Hepatocyte (in vitro differentiated cells): ENCODE data around the gene ANKRD44. TPM values are rescaled to one million over a fixed set of nuclear protein-coding genes. Genes with fewer than 3 reads are reported as not detected.

Source experiments
- DNase-seq: peaks from one replicate; pipeline ENCODE4 v3.0.0-alpha.2; 2016; ENCODE audit warnings: low spot score
- H2AFZ ChIP-seq: fragments of 200-600 bp; sonication (generic); 2 replicates; pipeline ENCODE4 v1.6.0; 2016; ENCODE audit warnings: antibody characterized with exemption, mild to moderate bottlenecking
- H3K27ac ChIP-seq: fragments of 200-600 bp; sonication (generic); 2 replicates; pipeline ENCODE4 v1.5.1; 2016; ENCODE audit warnings: mild to moderate bottlenecking
- H3K27me3 ChIP-seq: fragments of 200-600 bp; sonication (generic); 2 replicates; pipeline ENCODE4 v1.6.1; 2016
- H3K36me3 ChIP-seq: fragments of 200-600 bp; sonication (generic); replicated peaks from 2 replicates; pipeline ENCODE4 v1.5.1; 2016; ENCODE audit warnings: low read depth; ENCODE audit not compliant: insufficient read depth
- H3K4me1 ChIP-seq: fragments of 200-600 bp; sonication (generic); 2 replicates; pipeline ENCODE4 v1.5.1; 2016; ENCODE audit warnings: mild to moderate bottlenecking, moderate library complexity; ENCODE audit not compliant: insufficient read depth
- H3K4me2 ChIP-seq: fragments of 200-600 bp; sonication (generic); 2 replicates; pipeline ENCODE4 v1.6.0; 2016
- H3K4me3 ChIP-seq: fragments of 200-600 bp; sonication (generic); 2 replicates; pipeline ENCODE4 v1.5.1; 2016; ENCODE audit warnings: mild to moderate bottlenecking
- H3K79me2 ChIP-seq: fragments of 200-600 bp; sonication (generic); 2 replicates; pipeline ENCODE4 v1.6.0; 2017; ENCODE audit warnings: mild to moderate bottlenecking
- H3K9me2 ChIP-seq: fragments of 200-600 bp; sonication (generic); replicated peaks from 2 replicates; pipeline ENCODE4 v1.6.0; 2017; ENCODE audit warnings: mild to moderate bottlenecking; ENCODE audit not compliant: insufficient read depth
- H3K9me3 ChIP-seq: fragments of 200-600 bp; sonication (generic); 2 replicates; pipeline ENCODE4 v1.5.1; 2016; ENCODE audit warnings: low read depth, mild to moderate bottlenecking
- H4K20me1 ChIP-seq: fragments of 200-600 bp; sonication (generic); 2 replicates; pipeline ENCODE4 v1.6.0; 2016; ENCODE audit warnings: mild to moderate bottlenecking; ENCODE audit not compliant: insufficient read depth, poor library complexity, severe bottlenecking
- EZH2 ChIP-seq: fragments of 200-600 bp; sonication (generic); IDR thresholded peaks from 2 replicates; pipeline ENCODE4 v1.6.1; 2016; ENCODE audit warnings: antibody characterized with exemption, mild to moderate bottlenecking, borderline replicate concordance
- EZH2phosphoT487 ChIP-seq: fragments of 200-600 bp; sonication (generic); IDR thresholded peaks from one replicate; pipeline ENCODE4 v1.6.1; 2018; ENCODE audit warnings: antibody characterized with exemption, mild to moderate bottlenecking, low read depth, moderate library complexity; ENCODE audit not compliant: unreplicated experiment, severe bottlenecking
- whole genome bisulfite sequencing: methylation state at CpG from one replicate; pipeline ENCODE4 v1.1.6; 2016; ENCODE audit warnings: low lambda C conversion rate; ENCODE audit errors: missing lambda C conversion rate; 5-methylcytosine and 5-hydroxymethylcytosine counted together
- polyA plus RNA-seq: library from polyadenylated mRNA; unstranded; fragments of >200 nt; fragmentation: Nextera tagmentation; extraction: Ambion mirVana; gene quantifications from 2 replicates; pipeline ENCODE4 v1.2.1, GENCODE V29; 2016
- total RNA-seq: library from RNA; depleted of rRNA; stranded (reverse); fragments of >200 nt; gene quantifications from 2 replicates; pipeline ENCODE4 v1.2.3, GENCODE V29; 2014
- TF ChIP-seq, protein P1 (sequence below): fragments of 200-600 bp; sonication (generic); IDR thresholded peaks from 2 replicates; pipeline ENCODE4 v1.5.1; 2016; ENCODE audit warnings: antibody characterized with exemption, mild to moderate bottlenecking; ENCODE audit not compliant: poor library complexity

ANKRD44 gene
- total and polyA plus RNA-seq, 2 experiments from 2014 or later: 5.9 to 9.1 TPM

- Histone ChIP-seq H3K4me2 (no peak overlapping the region), H3K9me3 (no peaks in the 10 kb centered on the region), H3K4me1 (peaks cover under 1% of the 10 kb centered on the region), H2AFZ (no peak overlapping the region), H3K36me3 (no peaks in the 10 kb centered on the region), H3K79me2 (no peaks in the 10 kb centered on the region), H3K4me3 (no peak overlapping the region), H3K27ac (peak overlapping the region; percentile 8), H3K27me3 (no peaks in the 10 kb centered on the region), H4K20me1 (no peaks in the 10 kb centered on the region), H3K9me2 (no peaks in the 10 kb centered on the region)
- WGBS: 54% methylated on average over 7 of the region's 7 CpGs
- no peak for TF ChIP-seq EZH2
- TF ChIP-seq, protein P1, sequence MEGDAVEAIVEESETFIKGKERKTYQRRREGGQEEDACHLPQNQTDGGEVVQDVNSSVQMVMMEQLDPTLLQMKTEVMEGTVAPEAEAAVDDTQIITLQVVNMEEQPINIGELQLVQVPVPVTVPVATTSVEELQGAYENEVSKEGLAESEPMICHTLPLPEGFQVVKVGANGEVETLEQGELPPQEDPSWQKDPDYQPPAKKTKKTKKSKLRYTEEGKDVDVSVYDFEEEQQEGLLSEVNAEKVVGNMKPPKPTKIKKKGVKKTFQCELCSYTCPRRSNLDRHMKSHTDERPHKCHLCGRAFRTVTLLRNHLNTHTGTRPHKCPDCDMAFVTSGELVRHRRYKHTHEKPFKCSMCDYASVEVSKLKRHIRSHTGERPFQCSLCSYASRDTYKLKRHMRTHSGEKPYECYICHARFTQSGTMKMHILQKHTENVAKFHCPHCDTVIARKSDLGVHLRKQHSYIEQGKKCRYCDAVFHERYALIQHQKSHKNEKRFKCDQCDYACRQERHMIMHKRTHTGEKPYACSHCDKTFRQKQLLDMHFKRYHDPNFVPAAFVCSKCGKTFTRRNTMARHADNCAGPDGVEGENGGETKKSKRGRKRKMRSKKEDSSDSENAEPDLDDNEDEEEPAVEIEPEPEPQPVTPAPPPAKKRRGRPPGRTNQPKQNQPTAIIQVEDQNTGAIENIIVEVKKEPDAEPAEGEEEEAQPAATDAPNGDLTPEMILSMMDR: no peak
- no peak for TF ChIP-seq EZH2phosphoT487
- DNase-seq: peak; percentile 35
Observed at GRCh38 chr2:197097578-197098366, 212.8 kb downstream of the ANKRD44 start.

DNA sequence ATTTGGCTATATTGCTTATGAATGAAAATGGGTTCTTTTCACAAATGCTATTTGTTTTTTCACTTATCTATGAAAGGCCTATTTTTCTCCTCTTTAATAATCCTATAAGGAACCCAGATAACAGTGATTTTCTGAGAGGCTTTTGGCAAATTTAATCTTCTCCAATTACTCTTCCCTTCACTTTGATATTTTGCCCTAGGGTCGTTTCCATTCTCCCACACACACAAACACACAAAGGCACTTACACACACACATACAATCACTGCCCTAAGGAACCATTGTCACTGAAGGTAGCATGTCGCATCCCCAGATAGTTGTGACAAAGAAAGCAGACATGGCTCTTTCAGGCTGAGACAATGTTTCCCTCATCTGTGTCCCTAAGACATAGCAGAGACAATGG lies 213.9 kb downstream of the ANKRD44 start:
- no peak for TF ChIP-seq EZH2
- TF ChIP-seq, protein P1: no peak
- no peak for TF ChIP-seq EZH2phosphoT487
- H3K9me2 ChIP-seq: no peaks in the 10 kb centered on the region
- no peaks in the 10 kb centered on the region for H4K20me1 ChIP-seq
- H3K79me2 ChIP-seq: no peaks in the 10 kb centered on the region
- no peak for DNase-seq
- H3K9me3 ChIP-seq: no peaks in the 10 kb centered on the region
- H3K27me3 ChIP-seq: no peaks in the 10 kb centered on the region
- H3K27ac ChIP-seq: no peak overlapping the region
- no peak overlapping the region for H3K4me2 ChIP-seq
- H3K4me3 ChIP-seq: no peak overlapping the region
- H3K4me1 ChIP-seq: peaks cover 4% of the 10 kb centered on the region
- H2AFZ ChIP-seq: no peak overlapping the region
- H3K36me3 ChIP-seq: no peaks in the 10 kb centered on the region
- WGBS: 69% methylated on average over 2 of the region's 2 CpGs

GRCh38 chr2:197092431-197092830 lies 218.1 kb downstream of the ANKRD44 start:
- no peak for TF ChIP-seq EZH2phosphoT487
- TF ChIP-seq EZH2: no peak
- TF ChIP-seq, protein P1: no peak
- peak overlapping the region; percentile 25 for H3K27ac ChIP-seq
- H3K4me2 ChIP-seq: no peak overlapping the region

More at GRCh38 chr2:197092431-197092830, 218.1 kb downstream of the ANKRD44 start:
- Histone ChIP-seq H2AFZ (no peak overlapping the region), H3K9me3 (no peaks in the 10 kb centered on the region), H3K9me2 (no peaks in the 10 kb centered on the region), H3K27me3 (no peaks in the 10 kb centered on the region), H3K36me3 (no peaks in the 10 kb centered on the region), H3K4me3 (no peak overlapping the region), H4K20me1 (no peaks in the 10 kb centered on the region), H3K79me2 (no peaks in the 10 kb centered on the region), H3K4me1 (peaks cover 9% of the 10 kb centered on the region)
- DNase-seq: peak; percentile 45
- 57% methylated on average over 4 of the region's 4 CpGs for WGBS
